Smooth muscle cell (in vitro differentiated cells): ENCODE results near the gene ANO8. TPM values are rescaled to one million over a fixed set of nuclear protein-coding genes. Genes with fewer than 3 reads are reported as not detected.

ENCODE experiments used
- DNase-seq: peaks from one replicate; lab custom pipeline; 2025; ENCODE audit not compliant: unreplicated experiment; lab: John Stamatoyannopoulos, UW
- H2AFZ ChIP-seq: fragments of 200-600 bp; sonication (generic); 2 replicates; pipeline ENCODE4 v1.6.0; 2016; ENCODE audit warnings: antibody characterized with exemption, low read depth, mild to moderate bottlenecking
- H3F3A ChIP-seq: fragments of 200-600 bp; sonication (generic); 2 replicates; pipeline ENCODE4 v1.6.0; 2017; ENCODE audit warnings: antibody characterized with exemption, low read depth
- H3K27ac ChIP-seq: fragments of 200-600 bp; sonication (generic); 2 replicates; pipeline ENCODE4 v1.5.1; 2016; ENCODE audit warnings: low read depth, mild to moderate bottlenecking
- H3K27me3 ChIP-seq: fragments of 200-600 bp; sonication (generic); 2 replicates; pipeline ENCODE4 v1.6.1; 2016; ENCODE audit warnings: low read depth, mild to moderate bottlenecking
- H3K36me3 ChIP-seq: fragments of 200-600 bp; sonication (generic); 2 replicates; pipeline ENCODE4 v1.5.1; 2016; ENCODE audit warnings: low read depth
- H3K4me1 ChIP-seq: fragments of 200-600 bp; sonication (generic); 2 replicates; pipeline ENCODE4 v1.5.1; 2016; ENCODE audit warnings: low read depth
- H3K4me2 ChIP-seq: fragments of 200-600 bp; sonication (generic); 2 replicates; pipeline ENCODE4 v1.6.0; 2016; ENCODE audit warnings: mild to moderate bottlenecking
- H3K4me3 ChIP-seq: fragments of 200-600 bp; sonication (generic); 2 replicates; pipeline ENCODE4 v1.5.1; 2016; ENCODE audit warnings: mild to moderate bottlenecking
- H3K79me2 ChIP-seq: fragments of 200-600 bp; sonication (generic); 2 replicates; pipeline ENCODE4 v1.6.0; 2016; ENCODE audit warnings: low read depth, mild to moderate bottlenecking
- H3K9ac ChIP-seq: fragments of 200-600 bp; sonication (generic); 2 replicates; pipeline ENCODE4 v1.6.0; 2016; ENCODE audit warnings: low read depth
- H3K9me3 ChIP-seq: fragments of 200-600 bp; sonication (generic); replicated peaks from 2 replicates; pipeline ENCODE4 v1.5.1; 2016; ENCODE audit warnings: low read depth
- H4K20me1 ChIP-seq: fragments of 200-600 bp; sonication (generic); 2 replicates; pipeline ENCODE4 v1.6.0; 2016; ENCODE audit warnings: low read depth
- CTCF ChIP-seq: fragments of 200-600 bp; sonication (generic); IDR thresholded peaks from 2 replicates; pipeline ENCODE4 v1.5.1; 2017; ENCODE audit warnings: borderline replicate concordance, mild to moderate bottlenecking, antibody characterized with exemption; ENCODE audit not compliant: insufficient read depth, poor library complexity, severe bottlenecking
- WGBS: methylation state at CpG from one replicate; pipeline ENCODE4 v1.1.7; 2016; ENCODE audit warnings: low lambda C conversion rate; 5-methylcytosine and 5-hydroxymethylcytosine counted together
- polyA plus RNA-seq: library from polyadenylated mRNA; unstranded; fragments of >200 nt; fragmentation: Nextera tagmentation; extraction: Ambion mirVana; gene quantifications from 2 replicates; pipeline ENCODE4 v1.2.1, GENCODE V29; 2016
- total RNA-seq: library from RNA; depleted of rRNA; stranded (reverse); fragments of >200 nt; gene quantifications from 2 replicates; pipeline ENCODE4 v1.2.3, GENCODE V29; 2014

The ANO8 gene
- total and polyA plus RNA-seq, 2 experiments from 2014 or later, result 1.3 to 8.0 TPM

- H3K4me2 ChIP-seq, result peak overlapping the region; percentile 92
- 32% methylated on average over 49 of the region's 52 CpGs for WGBS
- H3K79me2 ChIP-seq, result no peaks in the 10 kb centered on the region
- no peak for TF ChIP-seq CTCF
- peaks cover 9% of the 10 kb centered on the region for H3K4me1 ChIP-seq
- H3K9me3 ChIP-seq, result no peaks in the 10 kb centered on the region
- H3K4me3 ChIP-seq, result peak overlapping the region; percentile 84
- H3K36me3 ChIP-seq, result no peaks in the 10 kb centered on the region
- peak overlapping the region; percentile 51 for H3K9ac ChIP-seq
- H3F3A ChIP-seq, result no peaks in the 10 kb centered on the region
- H4K20me1 ChIP-seq, result peaks cover 13% of the 10 kb centered on the region
- no peak for DNase-seq
- H3K27ac ChIP-seq, result no peak overlapping the region
- peaks cover 20% of the 10 kb centered on the region for H3K27me3 ChIP-seq
- peak overlapping the region; percentile 68 for H2AFZ ChIP-seq
Observed at GRCh38 chr19:17333611-17334413, 843 bp downstream of the ANO8 start.

DNA sequence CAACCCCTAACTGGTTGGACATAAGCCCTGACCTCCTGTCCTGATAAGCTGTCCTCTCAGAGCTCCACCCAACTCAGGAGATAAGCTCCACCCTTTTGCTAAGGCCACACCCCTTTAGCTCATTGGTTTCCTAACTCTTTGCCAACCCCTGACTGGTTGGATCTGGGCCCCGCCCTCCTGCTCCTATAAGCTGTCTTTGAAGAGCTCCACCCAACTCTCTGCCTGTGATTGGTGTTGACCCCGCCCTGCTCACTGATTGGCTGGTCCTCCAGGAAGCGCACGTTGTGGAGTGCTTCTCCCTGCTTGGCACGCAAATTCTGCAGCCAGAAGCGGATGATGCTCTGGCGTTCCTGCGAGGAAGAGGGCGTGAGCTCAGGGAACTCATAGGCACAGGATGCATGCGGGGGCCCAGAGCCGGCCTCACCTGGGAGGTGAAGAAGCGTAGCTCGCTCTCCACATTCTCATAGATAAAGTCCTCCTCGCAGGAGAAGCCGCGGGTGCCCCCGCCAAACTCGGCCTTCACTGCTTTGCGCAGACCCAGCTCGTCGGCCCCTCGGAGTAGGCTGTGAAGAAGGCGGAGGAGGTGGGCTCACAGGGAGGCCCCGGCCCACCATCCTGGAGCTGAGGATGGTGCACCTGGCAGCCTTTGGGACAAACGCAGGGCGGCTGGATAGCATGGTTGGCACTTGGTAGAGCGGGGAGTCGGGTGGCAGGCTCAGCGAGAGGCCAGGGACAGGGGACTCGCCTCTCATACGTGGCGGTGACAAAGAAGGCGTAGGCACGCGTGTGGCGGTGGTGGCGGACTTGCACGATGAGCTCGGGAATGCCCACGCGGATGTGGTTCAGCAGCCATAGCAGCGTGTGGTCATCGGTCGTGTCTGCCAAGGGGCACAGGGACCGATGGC lies 1.7 kb downstream of the ANO8 start:
- no peaks in the 10 kb centered on the region for H3K79me2 ChIP-seq
- no peak overlapping the region for H2AFZ ChIP-seq
- no peaks in the 10 kb centered on the region for H3K9me3 ChIP-seq
- no peak for DNase-seq
- H3K4me1 ChIP-seq, result peaks cover 10% of the 10 kb centered on the region
- peaks cover 24% of the 10 kb centered on the region for H3K27me3 ChIP-seq
- peaks cover 13% of the 10 kb centered on the region for H4K20me1 ChIP-seq
- no peak overlapping the region for H3K4me3 ChIP-seq
- no peak overlapping the region for H3K4me2 ChIP-seq
- H3K9ac ChIP-seq, result no peak overlapping the region
- H3F3A ChIP-seq, result no peaks in the 10 kb centered on the region
- TF ChIP-seq CTCF, result no peak
- H3K36me3 ChIP-seq, result no peaks in the 10 kb centered on the region
- no peak overlapping the region for H3K27ac ChIP-seq
- WGBS, result 97% methylated on average over 45 of the region's 45 CpGs

DNA sequence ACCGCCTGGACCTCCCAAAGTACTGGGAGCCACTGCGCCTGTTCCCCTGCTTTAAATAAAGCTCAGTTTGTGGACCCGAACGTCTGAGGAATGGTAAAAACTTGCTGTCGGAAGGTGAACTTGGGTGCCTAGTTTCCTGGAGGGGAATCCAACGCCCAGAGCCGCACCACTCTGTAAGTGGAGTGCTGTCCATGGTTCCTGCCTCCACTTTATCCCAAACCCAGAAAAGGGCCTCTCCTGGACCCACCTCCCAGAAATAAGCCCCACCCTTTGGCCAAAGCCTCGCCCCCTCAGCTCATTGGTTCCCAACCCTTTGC lies 2.3 kb downstream of the ANO8 start:
- no peak for DNase-seq
- no peaks in the 10 kb centered on the region for H3F3A ChIP-seq

More for the DNA sequence above, 2.3 kb downstream of the ANO8 start:
- H3K4me2 ChIP-seq, result no peak overlapping the region
- no peaks in the 10 kb centered on the region for H3K36me3 ChIP-seq
- no peaks in the 10 kb centered on the region for H3K9me3 ChIP-seq
- no peaks in the 10 kb centered on the region for H3K79me2 ChIP-seq
- no peak for TF ChIP-seq CTCF
- peaks cover 10% of the 10 kb centered on the region for H3K4me1 ChIP-seq
- no peak overlapping the region for H2AFZ ChIP-seq
- H3K27ac ChIP-seq, result no peak overlapping the region
- H3K4me3 ChIP-seq, result no peak overlapping the region
- H3K9ac ChIP-seq, result no peak overlapping the region
- WGBS, result 93% methylated on average over 8 of the region's 8 CpGs
- peaks cover 24% of the 10 kb centered on the region for H3K27me3 ChIP-seq
- H4K20me1 ChIP-seq, result peaks cover 13% of the 10 kb centered on the region
